Measurements from ENCODE around the gene CFAP251.

- TF ChIP-seq EP300 (IDR thresholded peaks at IDR 0.05) (no peak), POLR2A (IDR thresholded peaks at IDR 0.05; ENCODE audit: low read depth) (no peak)
- TF ChIP-seq, protein P1, sequence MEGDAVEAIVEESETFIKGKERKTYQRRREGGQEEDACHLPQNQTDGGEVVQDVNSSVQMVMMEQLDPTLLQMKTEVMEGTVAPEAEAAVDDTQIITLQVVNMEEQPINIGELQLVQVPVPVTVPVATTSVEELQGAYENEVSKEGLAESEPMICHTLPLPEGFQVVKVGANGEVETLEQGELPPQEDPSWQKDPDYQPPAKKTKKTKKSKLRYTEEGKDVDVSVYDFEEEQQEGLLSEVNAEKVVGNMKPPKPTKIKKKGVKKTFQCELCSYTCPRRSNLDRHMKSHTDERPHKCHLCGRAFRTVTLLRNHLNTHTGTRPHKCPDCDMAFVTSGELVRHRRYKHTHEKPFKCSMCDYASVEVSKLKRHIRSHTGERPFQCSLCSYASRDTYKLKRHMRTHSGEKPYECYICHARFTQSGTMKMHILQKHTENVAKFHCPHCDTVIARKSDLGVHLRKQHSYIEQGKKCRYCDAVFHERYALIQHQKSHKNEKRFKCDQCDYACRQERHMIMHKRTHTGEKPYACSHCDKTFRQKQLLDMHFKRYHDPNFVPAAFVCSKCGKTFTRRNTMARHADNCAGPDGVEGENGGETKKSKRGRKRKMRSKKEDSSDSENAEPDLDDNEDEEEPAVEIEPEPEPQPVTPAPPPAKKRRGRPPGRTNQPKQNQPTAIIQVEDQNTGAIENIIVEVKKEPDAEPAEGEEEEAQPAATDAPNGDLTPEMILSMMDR (IDR thresholded peaks at IDR 0.05), result no peak
Observed at GRCh38 chr12:121982950-121983349, 64.6 kb downstream of the CFAP251 start.
